PFSK-1 (cell line): Measurements from ENCODE around the gene TMTC4. TPM values are rescaled to one million over a fixed set of nuclear protein-coding genes. Genes with fewer than 3 reads are reported as not detected.

Source experiments
- FOXP2 ChIP-seq: optimal IDR thresholded peaks from 2 replicates; pipeline ENCODE3; 2011; ENCODE audit warnings: borderline replicate concordance, control low read depth, inconsistent platforms; ENCODE audit not compliant: insufficient read depth; ENCODE audit errors: extremely low read length, extremely low read depth
- POLR2AphosphoS5 ChIP-seq: IDR thresholded peaks from 2 replicates; pipeline ENCODE4 v1.6.1; 2012; ENCODE audit warnings: low read depth, mild to moderate bottlenecking, control low read depth, low read length, moderate library complexity
- SIN3A ChIP-seq: IDR thresholded peaks from 2 replicates; pipeline ENCODE4 v1.6.1; 2012; ENCODE audit warnings: mild to moderate bottlenecking, low read length, moderate library complexity, borderline replicate concordance; ENCODE audit not compliant: insufficient read depth
- TAF1 ChIP-seq: IDR thresholded peaks from 2 replicates; pipeline ENCODE4 v1.6.1; 2012; ENCODE audit warnings: low read length, control low read depth, borderline replicate concordance; ENCODE audit not compliant: insufficient read depth
- polyA plus RNA-seq: library from polyadenylated mRNA; unstranded; fragments of >200 nt; gene quantifications from one replicate; pipeline ENCODE4 v1.2.1, GENCODE V29; 2012; ENCODE audit warnings: low read depth, missing spikeins; ENCODE audit not compliant: insufficient read length
- TF ChIP-seq, protein P1 (sequence below), 2 experiments: IDR thresholded peaks; 2 replicates each; pipeline versions ENCODE4 v1.6.1 to v1.8.0; 2011 to 2012; ENCODE audit warnings: low read depth in 2 of 2, low read length in 2 of 2, control low read depth in 1 of 2, inconsistent platforms in 1 of 2, mild to moderate bottlenecking in 1 of 2, moderate library complexity in 1 of 2; ENCODE audit not compliant: insufficient read depth in 1 of 2

The TMTC4 gene, protein sequence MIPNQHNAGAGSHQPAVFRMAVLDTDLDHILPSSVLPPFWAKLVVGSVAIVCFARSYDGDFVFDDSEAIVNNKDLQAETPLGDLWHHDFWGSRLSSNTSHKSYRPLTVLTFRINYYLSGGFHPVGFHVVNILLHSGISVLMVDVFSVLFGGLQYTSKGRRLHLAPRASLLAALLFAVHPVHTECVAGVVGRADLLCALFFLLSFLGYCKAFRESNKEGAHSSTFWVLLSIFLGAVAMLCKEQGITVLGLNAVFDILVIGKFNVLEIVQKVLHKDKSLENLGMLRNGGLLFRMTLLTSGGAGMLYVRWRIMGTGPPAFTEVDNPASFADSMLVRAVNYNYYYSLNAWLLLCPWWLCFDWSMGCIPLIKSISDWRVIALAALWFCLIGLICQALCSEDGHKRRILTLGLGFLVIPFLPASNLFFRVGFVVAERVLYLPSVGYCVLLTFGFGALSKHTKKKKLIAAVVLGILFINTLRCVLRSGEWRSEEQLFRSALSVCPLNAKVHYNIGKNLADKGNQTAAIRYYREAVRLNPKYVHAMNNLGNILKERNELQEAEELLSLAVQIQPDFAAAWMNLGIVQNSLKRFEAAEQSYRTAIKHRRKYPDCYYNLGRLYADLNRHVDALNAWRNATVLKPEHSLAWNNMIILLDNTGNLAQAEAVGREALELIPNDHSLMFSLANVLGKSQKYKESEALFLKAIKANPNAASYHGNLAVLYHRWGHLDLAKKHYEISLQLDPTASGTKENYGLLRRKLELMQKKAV
- 5.4 TPM for polyA plus RNA-seq

DNA sequence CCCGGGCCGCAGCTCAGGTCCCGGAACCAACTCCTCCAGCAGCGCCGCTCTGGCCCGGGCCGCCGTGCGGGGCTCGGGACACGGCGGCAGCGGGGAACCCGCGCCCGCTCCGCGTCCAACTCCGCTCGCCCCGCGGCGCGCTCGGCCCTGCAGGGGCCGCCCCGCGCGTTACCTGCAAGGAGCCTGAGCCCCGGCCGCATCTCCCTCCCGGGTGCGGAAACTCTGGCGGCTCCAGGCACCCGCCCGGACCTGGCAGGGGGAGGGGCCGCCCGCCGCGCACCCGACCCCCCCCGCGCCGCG lies at the start of gene TMTC4:
Gene TMTC4, minus strand, starts transcription at position 224 of the 300 bp plus-strand sequence. CDS start 4,433 bp downstream, outside the sequence.
- TF ChIP-seq SIN3A = no peak
- no peak for TF ChIP-seq TAF1
- no peak for TF ChIP-seq FOXP2
- TF ChIP-seq, protein P1, sequence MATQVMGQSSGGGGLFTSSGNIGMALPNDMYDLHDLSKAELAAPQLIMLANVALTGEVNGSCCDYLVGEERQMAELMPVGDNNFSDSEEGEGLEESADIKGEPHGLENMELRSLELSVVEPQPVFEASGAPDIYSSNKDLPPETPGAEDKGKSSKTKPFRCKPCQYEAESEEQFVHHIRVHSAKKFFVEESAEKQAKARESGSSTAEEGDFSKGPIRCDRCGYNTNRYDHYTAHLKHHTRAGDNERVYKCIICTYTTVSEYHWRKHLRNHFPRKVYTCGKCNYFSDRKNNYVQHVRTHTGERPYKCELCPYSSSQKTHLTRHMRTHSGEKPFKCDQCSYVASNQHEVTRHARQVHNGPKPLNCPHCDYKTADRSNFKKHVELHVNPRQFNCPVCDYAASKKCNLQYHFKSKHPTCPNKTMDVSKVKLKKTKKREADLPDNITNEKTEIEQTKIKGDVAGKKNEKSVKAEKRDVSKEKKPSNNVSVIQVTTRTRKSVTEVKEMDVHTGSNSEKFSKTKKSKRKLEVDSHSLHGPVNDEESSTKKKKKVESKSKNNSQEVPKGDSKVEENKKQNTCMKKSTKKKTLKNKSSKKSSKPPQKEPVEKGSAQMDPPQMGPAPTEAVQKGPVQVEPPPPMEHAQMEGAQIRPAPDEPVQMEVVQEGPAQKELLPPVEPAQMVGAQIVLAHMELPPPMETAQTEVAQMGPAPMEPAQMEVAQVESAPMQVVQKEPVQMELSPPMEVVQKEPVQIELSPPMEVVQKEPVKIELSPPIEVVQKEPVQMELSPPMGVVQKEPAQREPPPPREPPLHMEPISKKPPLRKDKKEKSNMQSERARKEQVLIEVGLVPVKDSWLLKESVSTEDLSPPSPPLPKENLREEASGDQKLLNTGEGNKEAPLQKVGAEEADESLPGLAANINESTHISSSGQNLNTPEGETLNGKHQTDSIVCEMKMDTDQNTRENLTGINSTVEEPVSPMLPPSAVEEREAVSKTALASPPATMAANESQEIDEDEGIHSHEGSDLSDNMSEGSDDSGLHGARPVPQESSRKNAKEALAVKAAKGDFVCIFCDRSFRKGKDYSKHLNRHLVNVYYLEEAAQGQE (IDR thresholded peaks at IDR 0.05; ENCODE audit: insufficient read depth in 1 of 2, low read depth in 2 of 2, low read length in 2 of 2) = no peak
- no peak for TF ChIP-seq POLR2AphosphoS5

- no peak for TF ChIP-seq FOXP2
- no peak for TF ChIP-seq POLR2AphosphoS5
- TF ChIP-seq, protein P1 (IDR thresholded peaks at IDR 0.05; ENCODE audit: insufficient read depth in 1 of 2, low read depth in 2 of 2, low read length in 2 of 2) = no peak
- TF ChIP-seq TAF1 = no peak
- TF ChIP-seq SIN3A = no peak
These were observed 47.9 kb upstream of the TMTC4 start for GRCh38 chr13:100722517-100722916.

DNA sequence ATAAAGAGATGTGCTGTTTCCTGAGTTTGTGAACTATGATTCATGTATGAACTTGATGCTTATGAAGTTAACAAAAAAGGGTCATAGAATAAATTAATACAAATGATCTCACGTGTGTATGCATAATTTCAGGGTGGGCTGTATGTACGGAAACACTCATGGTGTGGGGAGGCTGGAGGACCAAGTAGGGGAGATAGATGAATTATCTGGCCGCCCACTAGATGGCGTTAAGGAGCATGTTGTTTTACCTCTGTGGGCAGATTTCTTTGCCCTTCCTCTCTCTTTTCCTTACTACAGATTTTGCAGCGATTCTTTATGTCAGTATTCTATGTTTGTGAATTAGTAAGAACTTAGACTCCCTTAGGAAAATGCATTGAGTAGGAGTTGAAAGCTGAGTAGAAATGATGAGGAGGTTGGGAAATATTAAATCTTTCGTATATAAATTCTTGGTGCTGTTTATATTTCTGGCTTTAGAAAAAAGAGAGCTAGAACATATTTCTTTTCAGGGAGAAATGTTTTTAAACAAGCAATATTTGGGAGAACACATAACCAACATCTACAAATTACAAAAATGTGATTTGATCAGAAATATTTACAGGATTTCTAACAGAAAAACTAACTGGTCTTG lies 47.4 kb upstream of the TMTC4 start:
- TF ChIP-seq POLR2AphosphoS5 (no peak), TAF1 (no peak), FOXP2 (no peak), SIN3A (no peak)
- TF ChIP-seq, protein P1 (IDR thresholded peaks at IDR 0.05; ENCODE audit: insufficient read depth in 1 of 2, low read depth in 2 of 2, low read length in 2 of 2) = no peak

DNA sequence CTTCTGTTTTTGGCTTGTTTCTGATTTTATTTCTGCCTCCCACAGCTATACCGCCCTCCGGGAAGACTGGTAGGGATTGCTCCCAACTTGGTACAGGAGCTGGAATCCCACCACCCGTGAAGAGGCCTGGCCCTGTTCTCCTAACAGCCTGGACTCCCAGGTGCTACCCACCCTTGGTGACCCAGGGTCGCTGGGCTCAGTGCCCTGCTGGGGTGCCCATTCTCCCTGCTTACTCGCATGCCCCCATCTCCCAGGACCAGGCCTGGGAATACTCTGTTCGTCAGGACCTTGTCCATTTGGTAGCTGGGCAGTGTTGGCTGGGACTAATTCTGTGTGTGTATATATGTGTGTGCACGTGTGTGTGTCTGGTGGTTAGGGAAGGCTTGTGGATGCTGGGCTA lies 41.0 kb upstream of the TMTC4 start:
- TF ChIP-seq SIN3A (no peak), POLR2AphosphoS5 (no peak), TAF1 (no peak), FOXP2 (no peak)
- TF ChIP-seq, protein P1 (IDR thresholded peaks at IDR 0.05; ENCODE audit: insufficient read depth in 1 of 2, low read depth in 2 of 2, low read length in 2 of 2) = no peak
